CD4-positive, alpha-beta T cell treated with Interleukin-6 for 4 hours (primary cell): ENCODE results near the gene GPR25.
A peak's percentile ranks its signal among the peaks of the same experiment; 100 is the strongest.

Experiments used
- DNase-seq: peaks from one replicate; pipeline ENCODE4 v3.0.0-alpha.2; 2020; ENCODE audit warnings: mixed read lengths

Gene GPR25

GRCh38 chr1:200873671-200874397 is 1.1 kb downstream of the GPR25 start:
- peak; percentile 24 for DNase-seq

GRCh38 chr1:200874694-200875093 is 1.9 kb downstream of the GPR25 start:
- no peak for DNase-seq

- no peak for DNase-seq
Measured at GRCh38 chr1:200875416-200875815, 2.6 kb downstream of the GPR25 start.

- DNase-seq, result no peak
Measured at GRCh38 chr1:200877010-200877409, 4.2 kb downstream of the GPR25 start.

- peak; percentile 67 for DNase-seq
Measured at GRCh38 chr1:200877839-200878551, 5.2 kb downstream of the GPR25 start.

GRCh38 chr1:200880212-200880611 is 7.4 kb downstream of the GPR25 start:
- DNase-seq, result peak; percentile 21

- DNase-seq, result no peak
Measured at GRCh38 chr1:200883118-200883517, 10.3 kb downstream of the GPR25 start.

GRCh38 chr1:200885623-200886402 is 13.0 kb downstream of the GPR25 start:
- DNase-seq, result no peak

GRCh38 chr1:200886594-200886993 is 13.8 kb downstream of the GPR25 start:
- no peak for DNase-seq

GRCh38 chr1:200887036-200887435 is 14.3 kb downstream of the GPR25 start:
- DNase-seq, result no peak

GRCh38 chr1:200887772-200888348 is 15.1 kb downstream of the GPR25 start:
- no peak for DNase-seq

- DNase-seq, result peak; percentile 64
Measured at GRCh38 chr1:200888349-200888838, 15.6 kb downstream of the GPR25 start.

GRCh38 chr1:200889571-200889970 is 16.8 kb downstream of the GPR25 start:
- no peak for DNase-seq

- DNase-seq, result no peak
Measured at GRCh38 chr1:200890027-200890426, 17.2 kb downstream of the GPR25 start.

GRCh38 chr1:200890818-200891773 is 18.3 kb downstream of the GPR25 start:
- peak; percentile 50 for DNase-seq

- DNase-seq, result no peak
Measured at GRCh38 chr1:200891774-200892157, 19.0 kb downstream of the GPR25 start.

- no peak for DNase-seq
Measured at GRCh38 chr1:200892546-200892945, 19.8 kb downstream of the GPR25 start.

- no peak for DNase-seq
Measured at GRCh38 chr1:200892958-200893357, 20.2 kb downstream of the GPR25 start.

- DNase-seq, result no peak
Measured at GRCh38 chr1:200893411-200893901, 20.7 kb downstream of the GPR25 start.

GRCh38 chr1:200894712-200895442 is 22.1 kb downstream of the GPR25 start, which contains the start of gene INAVA:
Gene INAVA (plus strand): TSS chr1:200894900. CDS start chr1:200898401, 3,501 bp downstream.
- DNase-seq, result no peak

- DNase-seq, result no peak
Measured at GRCh38 chr1:200895443-200895789, 22.6 kb downstream of the GPR25 start.
